ENCODE data around the gene NAXD. TPM values are rescaled to one million over a fixed set of nuclear protein-coding genes. Genes with fewer than 3 reads are reported as not detected.

The NAXD gene
- total RNA-seq, 1 donor from 2014 or later: 32.7 TPM

- peaks cover 66% of the 10 kb centered on the region for H3K4me1 Mint-ChIP-seq
- H3K27me3 Mint-ChIP-seq: no peaks in the 10 kb centered on the region
- no peaks in the 10 kb centered on the region for H3K9me3 Mint-ChIP-seq
- intact Hi-C loops (cut with micrococcal nuclease): loop anchor here (5.0 kb wide), 1 partner anchor 34 kb away; the partner anchor contains the start of gene NAXD
- no peak for TF ChIP-seq CTCF (IDR thresholded peaks at IDR 0.05)
- ATAC-seq (ENCODE audit: low read depth): no peak
- H3K4me3 Mint-ChIP-seq: no peak overlapping the region
- POLR2A ChIA-PET: interaction anchor here (1.2 to 5.1 kb wide), 5 partner anchors 11 to 63 kb away, joined by 3 to 35 read pairs (median 11); partner anchors contain the start of gene ING1
- DNase-seq: no peak
- peaks cover 54% of the 10 kb centered on the region for H3K36me3 Mint-ChIP-seq (ENCODE audit: low read depth)
- H3K27ac Mint-ChIP-seq: peak overlapping the region; percentile 12
- CTCF ChIA-PET: interaction anchor here (1.1 to 2.6 kb wide), 2 partner anchors 25 to 195 kb away, joined by 3 to 12 read pairs; no protein-coding TSS in a partner anchor
These were observed 35.9 kb downstream of the NAXD start for GRCh38 chr13:110651271-110651670.

- Mint-ChIP-seq H3K4me3 (no peak overlapping the region), H3K36me3 (ENCODE audit: low read depth) (peaks cover 55% of the 10 kb centered on the region), H3K27me3 (no peaks in the 10 kb centered on the region), H3K27ac (peak overlapping the region; percentile 76), H3K9me3 (no peaks in the 10 kb centered on the region), H3K4me1 (peaks cover 68% of the 10 kb centered on the region)
- ATAC-seq (ENCODE audit: low read depth): no peak
- intact Hi-C loops (cut with micrococcal nuclease): loop anchor here (5.0 kb wide), 1 partner anchor 34 kb away; the partner anchor contains the start of gene NAXD
- no peak for TF ChIP-seq CTCF (IDR thresholded peaks at IDR 0.05)
- DNase-seq: no peak
- CTCF ChIA-PET: interaction anchor here (1.1 to 2.6 kb wide), 2 partner anchors 25 to 196 kb away, joined by 3 to 12 read pairs; no protein-coding TSS in a partner anchor
- POLR2A ChIA-PET: interaction anchor here (0.9 to 5.1 kb wide), 7 partner anchors 9 to 63 kb away, joined by 3 to 35 read pairs (median 7); partner anchors contain the start of gene ING1
These were observed 36.4 kb downstream of the NAXD start for GRCh38 chr13:110651726-110652230.

- Mint-ChIP-seq H3K27ac (peak overlapping the region; percentile 76), H3K4me3 (peak overlapping the region; percentile 64), H3K4me1 (peaks cover 71% of the 10 kb centered on the region), H3K36me3 (ENCODE audit: low read depth) (peaks cover 55% of the 10 kb centered on the region), H3K27me3 (no peaks in the 10 kb centered on the region), H3K9me3 (no peaks in the 10 kb centered on the region)
- TF ChIP-seq CTCF (IDR thresholded peaks at IDR 0.05): no peak
- CTCF ChIA-PET: interaction anchor here (0.7 to 2.6 kb wide), 4 partner anchors 13 to 196 kb away, joined by 3 to 12 read pairs (median 3); no protein-coding TSS in a partner anchor
- ATAC-seq (ENCODE audit: low read depth): peak; percentile 65
- DNase-seq: no peak
- intact Hi-C loops (cut with micrococcal nuclease): loop anchor here (5.0 kb wide), 1 partner anchor 35 kb away; the partner anchor contains the start of gene NAXD
- POLR2A ChIA-PET: interaction anchor here (0.9 to 5.1 kb wide), 8 partner anchors 9 to 260 kb away, joined by 3 to 35 read pairs (median 6); partner anchors contain the start of gene ING1
These were observed 36.9 kb downstream of the NAXD start for GRCh38 chr13:110652231-110652730.

- peaks cover 73% of the 10 kb centered on the region for H3K4me1 Mint-ChIP-seq
These were observed 37.4 kb downstream of the NAXD start for GRCh38 chr13:110652764-110653163.

More at GRCh38 chr13:110652764-110653163, 37.4 kb downstream of the NAXD start:
- peaks cover 53% of the 10 kb centered on the region for H3K36me3 Mint-ChIP-seq (ENCODE audit: low read depth)
- no peaks in the 10 kb centered on the region for H3K9me3 Mint-ChIP-seq
- TF ChIP-seq CTCF (IDR thresholded peaks at IDR 0.05): no peak
- H3K27ac Mint-ChIP-seq: peak overlapping the region; percentile 50
- POLR2A ChIA-PET: interaction anchor here (1.2 to 5.1 kb wide), 6 partner anchors 13 to 260 kb away, joined by 3 to 35 read pairs (median 8); partner anchors contain the start of gene ING1
- peak overlapping the region; percentile 15 for H3K4me3 Mint-ChIP-seq
- intact Hi-C loops (cut with micrococcal nuclease): loop anchor here (1.0 to 5.0 kb wide), 3 partner anchors 13 to 35 kb away; partner anchors contain the start of gene NAXD
- peak; percentile 29 for ATAC-seq (ENCODE audit: low read depth)
- no peak for DNase-seq
- CTCF ChIA-PET: interaction anchor here (0.7 to 2.6 kb wide), 3 partner anchors 13 to 61 kb away, joined by 3 to 12 read pairs (median 3); no protein-coding TSS in a partner anchor
- no peaks in the 10 kb centered on the region for H3K27me3 Mint-ChIP-seq

Measured in activated B cell treated with CpG ODN at 0.5 μM for 24 hours (primary cell).